ENCODE data around the gene RAF1. TPM values are rescaled to one million over a fixed set of nuclear protein-coding genes. Genes with fewer than 3 reads are reported as not detected.

Gene RAF1
- total and polyA plus RNA-seq, 2 of the 13 experiments (the other 11 are each of a cell fraction or from before 2014, with no cell fraction given): 72.2 to 91.4 TPM

DNA sequence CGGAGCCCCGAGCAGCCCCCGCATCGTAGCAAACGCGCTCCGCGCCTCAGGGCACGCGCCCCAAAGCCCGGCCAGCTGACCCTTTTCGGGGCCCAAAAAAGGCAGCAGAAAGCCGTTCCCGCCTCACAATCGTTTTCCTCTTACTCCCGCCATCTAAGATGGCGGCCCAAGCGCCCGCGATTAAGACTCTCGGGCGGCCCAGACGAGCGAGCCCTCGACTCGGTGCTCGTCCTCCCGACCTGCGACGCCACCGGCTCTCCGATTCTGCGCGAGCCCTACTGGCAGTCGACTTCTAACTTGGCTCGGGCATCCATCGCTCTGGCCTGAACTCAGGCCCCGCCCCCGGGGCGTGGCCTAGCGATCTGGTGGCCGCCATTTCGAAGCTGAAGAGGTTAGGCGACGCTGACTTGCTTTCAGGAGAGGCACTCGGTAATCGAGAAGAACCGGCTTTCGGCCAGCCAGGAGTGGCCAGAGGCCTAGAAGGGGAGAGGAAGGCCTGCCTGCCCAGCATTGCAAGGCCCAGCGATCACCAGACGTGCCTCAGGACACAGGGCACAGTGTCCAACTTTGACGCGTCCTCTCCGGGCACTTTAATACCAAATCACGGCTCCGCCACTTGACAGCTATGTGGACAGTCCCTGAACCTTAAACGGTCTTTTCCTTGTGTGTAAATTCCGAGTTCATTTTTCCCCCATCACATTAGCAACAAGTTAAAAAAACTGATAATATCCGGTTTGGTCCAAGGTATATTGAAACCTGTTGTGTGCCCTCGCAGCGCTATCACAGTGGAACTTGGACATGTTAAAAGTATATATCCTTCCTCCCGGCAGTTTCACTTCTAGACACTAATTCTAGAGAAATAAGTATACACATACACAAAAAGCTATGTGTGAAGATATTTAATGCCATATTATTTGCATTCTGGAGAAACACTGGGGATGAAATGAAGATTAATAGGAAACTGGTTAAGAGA lies at the start of gene RAF1 (continued):
- TF ChIP-seq, protein P1, sequence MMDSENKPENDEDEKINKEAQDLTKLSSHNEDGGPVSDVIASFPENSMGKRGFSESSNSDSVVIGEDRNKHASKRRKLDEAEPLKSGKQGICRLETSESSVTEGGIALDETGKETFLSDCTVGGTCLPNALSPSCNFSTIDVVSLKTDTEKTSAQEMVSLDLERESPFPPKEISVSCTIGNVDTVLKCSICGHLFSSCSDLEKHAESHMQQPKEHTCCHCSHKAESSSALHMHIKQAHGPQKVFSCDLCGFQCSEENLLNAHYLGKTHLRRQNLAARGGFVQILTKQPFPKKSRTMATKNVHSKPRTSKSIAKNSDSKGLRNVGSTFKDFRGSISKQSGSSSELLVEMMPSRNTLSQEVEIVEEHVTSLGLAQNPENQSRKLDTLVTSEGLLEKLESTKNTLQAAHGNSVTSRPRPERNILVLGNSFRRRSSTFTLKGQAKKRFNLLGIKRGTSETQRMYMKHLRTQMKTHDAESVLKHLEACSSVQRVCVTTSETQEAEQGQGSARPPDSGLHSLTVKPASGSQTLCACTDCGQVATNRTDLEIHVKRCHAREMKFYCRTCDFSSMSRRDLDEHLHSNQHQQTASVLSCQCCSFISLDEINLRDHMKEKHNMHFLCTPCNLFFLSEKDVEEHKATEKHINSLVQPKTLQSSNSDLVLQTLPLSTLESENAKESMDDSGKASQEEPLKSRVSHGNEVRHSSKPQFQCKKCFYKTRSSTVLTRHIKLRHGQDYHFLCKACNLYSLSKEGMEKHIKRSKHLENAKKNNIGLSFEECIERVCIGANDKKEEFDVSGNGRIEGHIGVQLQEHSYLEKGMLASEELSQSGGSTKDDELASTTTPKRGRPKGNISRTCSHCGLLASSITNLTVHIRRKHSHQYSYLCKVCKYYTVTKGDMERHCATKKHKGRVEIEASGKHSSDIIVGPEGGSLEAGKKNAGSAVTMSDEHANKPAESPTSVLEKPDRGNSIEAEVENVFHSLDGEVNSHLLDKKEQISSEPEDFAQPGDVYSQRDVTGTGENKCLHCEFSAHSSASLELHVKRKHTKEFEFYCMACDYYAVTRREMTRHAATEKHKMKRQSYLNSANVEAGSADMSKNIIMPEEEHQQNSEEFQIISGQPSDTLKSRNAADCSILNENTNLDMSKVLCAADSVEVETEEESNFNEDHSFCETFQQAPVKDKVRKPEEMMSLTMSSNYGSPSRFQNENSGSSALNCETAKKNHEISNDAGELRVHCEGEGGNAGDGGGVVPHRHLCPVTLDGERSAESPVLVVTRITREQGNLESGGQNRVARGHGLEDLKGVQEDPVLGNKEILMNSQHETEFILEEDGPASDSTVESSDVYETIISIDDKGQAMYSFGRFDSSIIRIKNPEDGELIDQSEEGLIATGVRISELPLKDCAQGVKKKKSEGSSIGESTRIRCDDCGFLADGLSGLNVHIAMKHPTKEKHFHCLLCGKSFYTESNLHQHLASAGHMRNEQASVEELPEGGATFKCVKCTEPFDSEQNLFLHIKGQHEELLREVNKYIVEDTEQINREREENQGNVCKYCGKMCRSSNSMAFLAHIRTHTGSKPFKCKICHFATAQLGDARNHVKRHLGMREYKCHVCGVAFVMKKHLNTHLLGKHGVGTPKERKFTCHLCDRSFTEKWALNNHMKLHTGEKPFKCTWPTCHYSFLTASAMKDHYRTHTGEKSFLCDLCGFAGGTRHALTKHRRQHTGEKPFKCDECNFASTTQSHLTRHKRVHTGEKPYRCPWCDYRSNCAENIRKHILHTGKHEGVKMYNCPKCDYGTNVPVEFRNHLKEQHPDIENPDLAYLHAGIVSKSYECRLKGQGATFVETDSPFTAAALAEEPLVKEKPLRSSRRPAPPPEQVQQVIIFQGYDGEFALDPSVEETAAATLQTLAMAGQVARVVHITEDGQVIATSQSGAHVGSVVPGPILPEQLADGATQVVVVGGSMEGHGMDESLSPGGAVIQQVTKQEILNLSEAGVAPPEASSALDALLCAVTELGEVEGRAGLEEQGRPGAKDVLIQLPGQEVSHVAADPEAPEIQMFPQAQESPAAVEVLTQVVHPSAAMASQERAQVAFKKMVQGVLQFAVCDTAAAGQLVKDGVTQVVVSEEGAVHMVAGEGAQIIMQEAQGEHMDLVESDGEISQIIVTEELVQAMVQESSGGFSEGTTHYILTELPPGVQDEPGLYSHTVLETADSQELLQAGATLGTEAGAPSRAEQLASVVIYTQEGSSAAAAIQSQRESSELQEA (CRISPR knock-in tag; IDR thresholded peaks at IDR 0.05; ENCODE audit: not compliant biosample characterization): peak; percentile 37
- no peak for TF ChIP-seq DPF2 (CRISPR knock-in tag; IDR thresholded peaks at IDR 0.05; ENCODE audit: borderline replicate concordance, low read depth)
- no peak for TF ChIP-seq FOXM1 (CRISPR knock-in tag; IDR thresholded peaks at IDR 0.05)
- TF ChIP-seq ZMYM2 (CRISPR knock-in tag; IDR thresholded peaks at IDR 0.05): no peak
- TF ChIP-seq ZNF251 (CRISPR knock-in tag; IDR thresholded peaks at IDR 0.05): no peak
- no peak for TF ChIP-seq SUZ12 (IDR thresholded peaks at IDR 0.05; ENCODE audit: low read depth, low read length)
- TF ChIP-seq NFE2L2 (IDR thresholded peaks at IDR 0.05; ENCODE audit: low read length): no peak
- TF ChIP-seq, protein P2, sequence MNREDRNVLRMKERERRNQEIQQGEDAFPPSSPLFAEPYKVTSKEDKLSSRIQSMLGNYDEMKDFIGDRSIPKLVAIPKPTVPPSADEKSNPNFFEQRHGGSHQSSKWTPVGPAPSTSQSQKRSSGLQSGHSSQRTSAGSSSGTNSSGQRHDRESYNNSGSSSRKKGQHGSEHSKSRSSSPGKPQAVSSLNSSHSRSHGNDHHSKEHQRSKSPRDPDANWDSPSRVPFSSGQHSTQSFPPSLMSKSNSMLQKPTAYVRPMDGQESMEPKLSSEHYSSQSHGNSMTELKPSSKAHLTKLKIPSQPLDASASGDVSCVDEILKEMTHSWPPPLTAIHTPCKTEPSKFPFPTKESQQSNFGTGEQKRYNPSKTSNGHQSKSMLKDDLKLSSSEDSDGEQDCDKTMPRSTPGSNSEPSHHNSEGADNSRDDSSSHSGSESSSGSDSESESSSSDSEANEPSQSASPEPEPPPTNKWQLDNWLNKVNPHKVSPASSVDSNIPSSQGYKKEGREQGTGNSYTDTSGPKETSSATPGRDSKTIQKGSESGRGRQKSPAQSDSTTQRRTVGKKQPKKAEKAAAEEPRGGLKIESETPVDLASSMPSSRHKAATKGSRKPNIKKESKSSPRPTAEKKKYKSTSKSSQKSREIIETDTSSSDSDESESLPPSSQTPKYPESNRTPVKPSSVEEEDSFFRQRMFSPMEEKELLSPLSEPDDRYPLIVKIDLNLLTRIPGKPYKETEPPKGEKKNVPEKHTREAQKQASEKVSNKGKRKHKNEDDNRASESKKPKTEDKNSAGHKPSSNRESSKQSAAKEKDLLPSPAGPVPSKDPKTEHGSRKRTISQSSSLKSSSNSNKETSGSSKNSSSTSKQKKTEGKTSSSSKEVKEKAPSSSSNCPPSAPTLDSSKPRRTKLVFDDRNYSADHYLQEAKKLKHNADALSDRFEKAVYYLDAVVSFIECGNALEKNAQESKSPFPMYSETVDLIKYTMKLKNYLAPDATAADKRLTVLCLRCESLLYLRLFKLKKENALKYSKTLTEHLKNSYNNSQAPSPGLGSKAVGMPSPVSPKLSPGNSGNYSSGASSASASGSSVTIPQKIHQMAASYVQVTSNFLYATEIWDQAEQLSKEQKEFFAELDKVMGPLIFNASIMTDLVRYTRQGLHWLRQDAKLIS (CRISPR knock-in tag; IDR thresholded peaks at IDR 0.05): no peak
- TF ChIP-seq, protein P3, sequence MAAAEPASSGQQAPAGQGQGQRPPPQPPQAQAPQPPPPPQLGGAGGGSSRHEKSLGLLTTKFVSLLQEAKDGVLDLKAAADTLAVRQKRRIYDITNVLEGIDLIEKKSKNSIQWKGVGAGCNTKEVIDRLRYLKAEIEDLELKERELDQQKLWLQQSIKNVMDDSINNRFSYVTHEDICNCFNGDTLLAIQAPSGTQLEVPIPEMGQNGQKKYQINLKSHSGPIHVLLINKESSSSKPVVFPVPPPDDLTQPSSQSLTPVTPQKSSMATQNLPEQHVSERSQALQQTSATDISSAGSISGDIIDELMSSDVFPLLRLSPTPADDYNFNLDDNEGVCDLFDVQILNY (CRISPR knock-in tag; conservative IDR thresholded peaks at IDR 0.05): 0 out of 2 replicates have a peak, but pooled peaks have one; percentile 19
- TF ChIP-seq, protein P4, sequence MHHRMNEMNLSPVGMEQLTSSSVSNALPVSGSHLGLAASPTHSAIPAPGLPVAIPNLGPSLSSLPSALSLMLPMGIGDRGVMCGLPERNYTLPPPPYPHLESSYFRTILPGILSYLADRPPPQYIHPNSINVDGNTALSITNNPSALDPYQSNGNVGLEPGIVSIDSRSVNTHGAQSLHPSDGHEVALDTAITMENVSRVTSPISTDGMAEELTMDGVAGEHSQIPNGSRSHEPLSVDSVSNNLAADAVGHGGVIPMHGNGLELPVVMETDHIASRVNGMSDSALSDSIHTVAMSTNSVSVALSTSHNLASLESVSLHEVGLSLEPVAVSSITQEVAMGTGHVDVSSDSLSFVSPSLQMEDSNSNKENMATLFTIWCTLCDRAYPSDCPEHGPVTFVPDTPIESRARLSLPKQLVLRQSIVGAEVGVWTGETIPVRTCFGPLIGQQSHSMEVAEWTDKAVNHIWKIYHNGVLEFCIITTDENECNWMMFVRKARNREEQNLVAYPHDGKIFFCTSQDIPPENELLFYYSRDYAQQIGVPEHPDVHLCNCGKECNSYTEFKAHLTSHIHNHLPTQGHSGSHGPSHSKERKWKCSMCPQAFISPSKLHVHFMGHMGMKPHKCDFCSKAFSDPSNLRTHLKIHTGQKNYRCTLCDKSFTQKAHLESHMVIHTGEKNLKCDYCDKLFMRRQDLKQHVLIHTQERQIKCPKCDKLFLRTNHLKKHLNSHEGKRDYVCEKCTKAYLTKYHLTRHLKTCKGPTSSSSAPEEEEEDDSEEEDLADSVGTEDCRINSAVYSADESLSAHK (CRISPR knock-in tag; IDR thresholded peaks at IDR 0.05; ENCODE audit: borderline replicate concordance): no peak
- peak; percentile 84 for TF ChIP-seq ZFX (CRISPR knock-in tag; IDR thresholded peaks at IDR 0.05; ENCODE audit: low read depth)
